Measurements from ENCODE around the gene PCNX2.

DNA sequence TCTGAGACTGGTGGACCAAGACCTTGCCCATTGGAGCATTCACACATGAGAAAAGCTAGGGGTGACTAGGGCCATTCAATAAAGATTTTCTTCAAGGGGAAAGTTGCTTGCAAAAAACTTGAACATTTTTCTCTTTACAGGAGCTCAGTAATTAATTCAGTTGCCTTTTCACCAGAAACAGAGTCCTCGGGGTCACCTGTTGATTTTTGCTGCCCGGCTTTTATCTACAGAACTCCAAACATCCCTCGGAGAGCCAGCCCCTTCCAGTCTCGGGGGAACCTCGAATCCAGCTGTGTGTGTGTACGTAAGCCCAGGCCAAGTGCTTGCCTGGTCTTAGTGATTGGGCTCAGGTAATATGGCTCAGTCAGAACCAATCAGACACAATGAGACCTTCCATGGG, 47.5 kb downstream of the PCNX2 start:
- no peak for TF ChIP-seq POLR2AphosphoS5 (IDR thresholded peaks at IDR 0.05)
- no peak for TF ChIP-seq POLR2A (IDR thresholded peaks at IDR 0.05)

All from prostate gland (tissue), 1 donor.